Keratinocyte (primary cell): ENCODE data around the gene DMD. TPM values are rescaled to one million over a fixed set of nuclear protein-coding genes. Genes with fewer than 3 reads are reported as not detected.

ENCODE experiments used
- DNase-seq: peaks from one replicate; pipeline ENCODE4 v3.0.0-alpha.2; 2011; ENCODE audit warnings: low read depth, missing footprints, low spot score
- FAIRE-seq: peaks from 2 replicates; lab custom pipeline; 2011; peaks lifted over from hg19 to GRCh38; lab: Jason Lieb, UNC
- H2AFZ ChIP-seq: 2 replicates; pipeline ENCODE4 v1.6.0; 2012; ENCODE audit warnings: low read length, control low read depth, inconsistent platforms; ENCODE audit not compliant: control insufficient read depth
- H3K27ac ChIP-seq: 2 replicates; pipeline ENCODE4 v1.5.1; 2011; ENCODE audit warnings: low read length; ENCODE audit not compliant: control insufficient read depth, insufficient read depth
- H3K27me3 ChIP-seq: 3 replicates; pipeline ENCODE4 v1.6.0; 2011; ENCODE audit warnings: low read length; ENCODE audit not compliant: control insufficient read depth, insufficient read depth; ENCODE audit errors: extremely low read depth
- H3K36me3 ChIP-seq, 2 experiments: 2 replicates in 1 of 2; 3 replicates in 1 of 2; pipeline ENCODE4 v1.5.1; 2011; ENCODE audit warnings: low read length in 2 of 2, mild to moderate bottlenecking in 1 of 2; ENCODE audit not compliant: control insufficient read depth in 2 of 2, insufficient read depth in 2 of 2; ENCODE audit errors: extremely low read depth in 1 of 2
- H3K4me1 ChIP-seq: 3 replicates; pipeline ENCODE4 v1.5.1; 2011; ENCODE audit warnings: low read length; ENCODE audit not compliant: control insufficient read depth, insufficient read depth; ENCODE audit errors: extremely low read depth
- H3K4me2 ChIP-seq: 3 replicates; pipeline ENCODE4 v1.6.0; 2011; ENCODE audit warnings: low read depth, low read length; ENCODE audit not compliant: control insufficient read depth, insufficient read depth; ENCODE audit errors: extremely low read depth
- H3K4me3 ChIP-seq, 3 experiments: fragments of 200-600 bp in 1 of 3; sonication (generic) in 1 of 3; 2 replicates in 2 of 3; 3 replicates in 1 of 3; pipeline ENCODE4 v1.5.1; 2011 to 2016; ENCODE audit warnings: low read length in 3 of 3, mild to moderate bottlenecking in 3 of 3, control low read depth in 2 of 3, inconsistent platforms in 1 of 3, low read depth in 1 of 3, mixed read lengths in 1 of 3, mixed run types in 1 of 3, moderate library complexity in 1 of 3; ENCODE audit not compliant: control insufficient read depth in 2 of 3, insufficient read depth in 2 of 3; ENCODE audit errors: extremely low read depth in 1 of 3
- H3K79me2 ChIP-seq: 2 replicates; pipeline ENCODE4 v1.6.0; 2012; ENCODE audit warnings: low read length; ENCODE audit not compliant: control insufficient read depth, insufficient read depth
- H3K9ac ChIP-seq: 3 replicates; pipeline ENCODE4 v1.6.0; 2011; ENCODE audit warnings: low read length; ENCODE audit not compliant: control insufficient read depth, insufficient read depth; ENCODE audit errors: extremely low read depth
- H3K9me1 ChIP-seq: 3 replicates; pipeline ENCODE4 v1.6.0; 2011; ENCODE audit warnings: low read length; ENCODE audit not compliant: control insufficient read depth, insufficient read depth; ENCODE audit errors: extremely low read depth
- H3K9me3 ChIP-seq: 2 replicates; pipeline ENCODE4 v1.5.1; 2012; ENCODE audit warnings: low read depth, low read length; ENCODE audit not compliant: control insufficient read depth
- H4K20me1 ChIP-seq: 3 replicates; pipeline ENCODE4 v1.6.0; 2011; ENCODE audit warnings: low read length; ENCODE audit not compliant: control insufficient read depth, insufficient read depth; ENCODE audit errors: extremely low read depth
- EZH2 ChIP-seq: IDR thresholded peaks from one replicate; pipeline ENCODE4 v1.6.1; 2012; ENCODE audit warnings: inconsistent platforms, mild to moderate bottlenecking, low read length, moderate library complexity
- dilution Hi-C: fragments of 300-500 bp; cut with MboI; formaldehyde crosslinking; loops from one replicate; pipeline ENCODE4 v1.7.0; 2020; ENCODE audit warnings: low sequenced_read_pairs; ENCODE audit not compliant: extremely low pct_ligation_motif_present
- polyA plus RNA-seq, 5 experiments: library from polyadenylated mRNA; depleted of rRNA in 3 of 5; stranded (reverse) in 3 of 5; stranded (forward) in 1 of 5; unstranded in 1 of 5; fragments of >200 nt; gene quantifications; 1 replicate in 1 of 5; 2 replicates in 3 of 5; 3 replicates in 1 of 5; pipeline versions ENCODE4 v1.2.1 to v1.2.3, GENCODE V29; 2011 to 2012; ENCODE audit warnings: missing spikeins in 2 of 5, low read depth in 1 of 5, low replicate concordance in 1 of 5
- TF ChIP-seq, protein P1 (sequence below), 3 experiments: IDR thresholded peaks in 1 of 3; conservative IDR thresholded peaks in 1 of 3; optimal IDR thresholded peaks in 1 of 3; 2 replicates in 2 of 3; 3 replicates in 1 of 3; pipeline versions ENCODE3 to v1.5.1; 2011; ENCODE audit warnings: low read length in 3 of 3, mild to moderate bottlenecking in 3 of 3, moderate library complexity in 2 of 3, control low read depth in 1 of 3, inconsistent platforms in 1 of 3; ENCODE audit not compliant: insufficient read depth in 2 of 3; ENCODE audit errors: extremely low read depth in 1 of 3

The DMD gene
- polyA plus RNA-seq, 1 donor (not counting 4 experiments of a cell fraction or from before 2014, with no cell fraction given), result 8.9 TPM

DNA sequence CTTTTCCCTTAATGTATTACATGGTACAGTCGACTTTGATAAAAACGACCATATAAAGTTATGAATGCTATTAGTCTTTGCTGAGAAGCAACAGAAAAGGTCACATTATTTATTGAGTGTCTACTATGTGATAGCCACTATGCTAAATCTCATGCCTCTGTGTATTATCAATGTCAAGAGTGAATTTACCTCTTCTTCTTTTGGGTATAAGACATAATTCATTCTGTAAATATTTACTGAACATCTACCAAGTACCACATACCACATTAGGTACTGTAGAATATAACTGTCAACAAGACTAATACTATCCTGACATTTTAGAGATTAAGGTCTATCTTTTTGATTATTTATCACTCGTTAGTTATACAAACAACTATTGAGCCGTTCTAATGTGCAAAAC lies 1870.8 kb downstream of the DMD start:
- no peaks in the 10 kb centered on the region for H3K9me3 ChIP-seq
- H4K20me1 ChIP-seq, result no peaks in the 10 kb centered on the region
- H3K4me2 ChIP-seq, result no peak overlapping the region
- dilution Hi-C loops, result no loop called here
- H2AFZ ChIP-seq, result no peak overlapping the region
- TF ChIP-seq, protein P1, sequence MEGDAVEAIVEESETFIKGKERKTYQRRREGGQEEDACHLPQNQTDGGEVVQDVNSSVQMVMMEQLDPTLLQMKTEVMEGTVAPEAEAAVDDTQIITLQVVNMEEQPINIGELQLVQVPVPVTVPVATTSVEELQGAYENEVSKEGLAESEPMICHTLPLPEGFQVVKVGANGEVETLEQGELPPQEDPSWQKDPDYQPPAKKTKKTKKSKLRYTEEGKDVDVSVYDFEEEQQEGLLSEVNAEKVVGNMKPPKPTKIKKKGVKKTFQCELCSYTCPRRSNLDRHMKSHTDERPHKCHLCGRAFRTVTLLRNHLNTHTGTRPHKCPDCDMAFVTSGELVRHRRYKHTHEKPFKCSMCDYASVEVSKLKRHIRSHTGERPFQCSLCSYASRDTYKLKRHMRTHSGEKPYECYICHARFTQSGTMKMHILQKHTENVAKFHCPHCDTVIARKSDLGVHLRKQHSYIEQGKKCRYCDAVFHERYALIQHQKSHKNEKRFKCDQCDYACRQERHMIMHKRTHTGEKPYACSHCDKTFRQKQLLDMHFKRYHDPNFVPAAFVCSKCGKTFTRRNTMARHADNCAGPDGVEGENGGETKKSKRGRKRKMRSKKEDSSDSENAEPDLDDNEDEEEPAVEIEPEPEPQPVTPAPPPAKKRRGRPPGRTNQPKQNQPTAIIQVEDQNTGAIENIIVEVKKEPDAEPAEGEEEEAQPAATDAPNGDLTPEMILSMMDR (optimal IDR thresholded peaks at IDR 0.05 in 1 of 3, IDR thresholded peaks at IDR 0.05 in 1 of 3, conservative IDR thresholded peaks at IDR 0.05 in 1 of 3; ENCODE audit: extremely low read depth in 1 of 3, insufficient read depth in 2 of 3, low read length in 3 of 3), result no peak
- no peak for TF ChIP-seq EZH2
- no peaks in the 10 kb centered on the region for H3K27me3 ChIP-seq
- no peaks in the 10 kb centered on the region for H3K79me2 ChIP-seq
- no peaks in the 10 kb centered on the region for H3K36me3 ChIP-seq
- FAIRE-seq (no peak), DNase-seq (no peak)
- H3K9me1 ChIP-seq, result no peaks in the 10 kb centered on the region
- H3K9ac ChIP-seq, result no peak overlapping the region
- H3K27ac ChIP-seq, result no peak overlapping the region
- H3K4me3 ChIP-seq, result no peak overlapping the region
- no peaks in the 10 kb centered on the region for H3K4me1 ChIP-seq

DNA sequence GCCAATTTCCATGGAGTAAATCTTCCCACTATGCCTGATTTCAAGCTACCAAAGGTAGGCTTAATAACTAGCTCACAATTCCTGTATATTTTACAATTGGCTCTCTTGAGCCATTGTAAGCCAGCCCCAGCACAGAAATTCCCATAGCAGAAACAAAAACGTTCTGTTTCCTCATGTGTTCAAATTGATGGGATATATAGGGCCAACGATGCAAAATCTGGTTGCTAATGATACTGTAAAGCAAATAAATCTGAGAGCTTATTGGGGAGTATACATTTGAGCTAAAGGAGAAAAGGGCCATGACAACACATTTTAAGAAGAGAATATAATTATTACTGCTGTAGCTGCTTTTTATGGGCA lies 1872.4 kb downstream of the DMD start:
- no peak overlapping the region for H3K27ac ChIP-seq
- no peaks in the 10 kb centered on the region for H3K27me3 ChIP-seq
- no peaks in the 10 kb centered on the region for H3K79me2 ChIP-seq
- dilution Hi-C loops, result no loop called here
- no peak overlapping the region for H3K4me3 ChIP-seq
- H3K36me3 ChIP-seq, result no peaks in the 10 kb centered on the region
- H4K20me1 ChIP-seq, result no peaks in the 10 kb centered on the region
- DNase-seq (no peak), FAIRE-seq (no peak)
- no peaks in the 10 kb centered on the region for H3K9me3 ChIP-seq
- no peaks in the 10 kb centered on the region for H3K9me1 ChIP-seq
- H3K9ac ChIP-seq, result no peak overlapping the region
- H3K4me1 ChIP-seq, result no peaks in the 10 kb centered on the region
- H2AFZ ChIP-seq, result no peak overlapping the region
- no peak for TF ChIP-seq EZH2
- TF ChIP-seq, protein P1 (optimal IDR thresholded peaks at IDR 0.05 in 1 of 3, IDR thresholded peaks at IDR 0.05 in 1 of 3, conservative IDR thresholded peaks at IDR 0.05 in 1 of 3; ENCODE audit: extremely low read depth in 1 of 3, insufficient read depth in 2 of 3, low read length in 3 of 3), result no peak
- H3K4me2 ChIP-seq, result no peak overlapping the region
